NOMO-1 treated with dmso at 0.1 percent for 144 hours (cell line): ENCODE results near the gene ESYT3.
"Not testable (repeated sequence)": the region's sequence is repeated elsewhere in the genome, so short reads cannot be mapped to it uniquely, and the experiment has no call there.

Source experiments
- DNase-seq: peaks from one replicate; lab custom pipeline; 2025; ENCODE audit not compliant: unreplicated experiment; lab: John Stamatoyannopoulos, UW

The ESYT3 gene

DNA sequence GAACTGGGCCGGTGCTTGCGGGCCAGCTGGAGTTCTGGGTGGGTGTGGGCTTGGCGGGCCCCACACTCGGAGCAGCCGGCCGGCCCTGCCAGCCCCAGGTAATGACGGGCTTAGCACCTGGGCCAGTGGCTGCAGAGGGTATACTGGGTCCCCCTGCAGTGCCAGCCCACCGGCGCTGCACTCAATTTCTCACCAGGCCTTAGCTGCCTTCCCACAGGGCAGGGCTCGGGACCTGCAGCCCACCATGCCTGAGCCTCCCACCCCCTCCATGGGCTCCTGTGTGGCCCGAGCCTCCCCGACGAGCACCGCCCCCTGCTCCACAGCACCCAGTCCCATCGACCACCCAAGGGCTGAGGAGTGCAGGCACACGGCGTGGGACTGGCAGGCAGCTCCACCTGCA, 50.3 kb downstream of the ESYT3 start:
- DNase-seq, result not testable (repeated sequence)

DNA sequence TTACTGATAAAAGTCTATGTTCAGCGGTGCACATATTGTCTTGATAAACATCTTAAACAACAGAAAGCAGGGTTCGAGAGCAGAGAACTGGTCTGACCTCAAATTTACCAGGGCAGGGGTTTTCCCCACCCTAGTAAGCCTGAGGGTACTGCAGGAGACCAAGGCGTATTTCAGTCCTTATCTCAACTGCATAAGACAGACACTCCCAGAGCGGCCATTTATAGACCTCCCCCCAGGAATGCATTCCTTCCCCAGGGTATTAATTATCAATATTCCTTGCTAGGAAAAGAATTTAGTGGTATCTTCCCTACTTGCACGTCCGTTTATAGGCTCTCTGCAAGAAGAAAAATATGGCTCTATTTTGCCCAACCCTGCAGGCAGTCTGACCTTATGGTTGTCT, 52.2 kb downstream of the ESYT3 start:
- not testable (repeated sequence) for DNase-seq

DNA sequence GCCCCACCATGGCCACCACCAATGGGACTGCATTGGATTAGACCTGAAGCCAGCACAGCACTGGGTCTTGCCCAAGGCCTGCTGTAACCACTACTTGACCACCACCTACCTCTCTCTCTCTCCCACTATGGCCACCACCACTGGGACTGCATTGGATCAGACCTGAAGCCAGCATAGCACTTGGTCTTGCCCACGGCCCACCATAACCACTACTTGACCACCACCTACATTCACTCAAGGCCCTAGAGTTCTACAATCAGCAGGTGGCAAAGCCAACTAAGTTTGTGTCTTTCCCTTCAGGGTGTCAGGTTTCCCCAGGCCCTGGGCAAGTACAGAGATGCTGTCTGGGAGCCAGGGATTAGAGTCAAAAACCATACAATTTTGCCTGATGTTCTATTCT, 57.6 kb downstream of the ESYT3 start:
- DNase-seq, result no peak

DNA sequence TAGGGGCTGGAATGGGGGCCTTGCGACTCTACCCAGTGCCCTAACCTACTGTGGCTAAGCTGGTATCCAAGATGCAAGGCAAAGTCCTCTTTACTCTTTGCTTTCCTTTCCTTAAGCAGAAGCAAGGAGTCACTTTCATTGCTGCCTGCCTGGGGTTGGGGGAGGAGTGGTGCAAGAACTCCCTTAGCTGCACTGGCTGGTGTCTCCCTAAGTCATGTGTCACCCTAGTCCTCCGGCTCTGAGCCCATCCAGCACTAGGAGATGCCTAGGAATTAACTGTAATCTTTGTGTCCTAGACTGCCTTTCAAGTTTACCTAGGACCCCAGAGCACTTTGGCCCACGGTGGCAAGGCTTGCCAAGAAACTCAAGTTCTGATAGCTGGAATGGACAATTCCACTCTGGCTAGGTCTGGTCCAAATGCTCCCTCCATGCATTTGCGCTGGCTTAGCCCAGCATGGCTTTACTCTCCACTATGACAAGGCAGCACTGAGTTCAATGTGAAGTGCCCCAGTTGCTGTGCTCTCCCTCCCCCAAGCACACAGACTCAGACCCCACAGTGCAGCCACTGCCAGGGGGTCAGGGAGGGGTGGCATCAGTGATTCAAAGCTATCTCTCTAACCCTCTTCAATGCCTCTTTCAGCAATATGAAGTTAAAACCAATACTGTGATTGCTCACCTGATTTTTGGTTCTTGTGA, 58.7 kb downstream of the ESYT3 start:
- no peak for DNase-seq

DNA sequence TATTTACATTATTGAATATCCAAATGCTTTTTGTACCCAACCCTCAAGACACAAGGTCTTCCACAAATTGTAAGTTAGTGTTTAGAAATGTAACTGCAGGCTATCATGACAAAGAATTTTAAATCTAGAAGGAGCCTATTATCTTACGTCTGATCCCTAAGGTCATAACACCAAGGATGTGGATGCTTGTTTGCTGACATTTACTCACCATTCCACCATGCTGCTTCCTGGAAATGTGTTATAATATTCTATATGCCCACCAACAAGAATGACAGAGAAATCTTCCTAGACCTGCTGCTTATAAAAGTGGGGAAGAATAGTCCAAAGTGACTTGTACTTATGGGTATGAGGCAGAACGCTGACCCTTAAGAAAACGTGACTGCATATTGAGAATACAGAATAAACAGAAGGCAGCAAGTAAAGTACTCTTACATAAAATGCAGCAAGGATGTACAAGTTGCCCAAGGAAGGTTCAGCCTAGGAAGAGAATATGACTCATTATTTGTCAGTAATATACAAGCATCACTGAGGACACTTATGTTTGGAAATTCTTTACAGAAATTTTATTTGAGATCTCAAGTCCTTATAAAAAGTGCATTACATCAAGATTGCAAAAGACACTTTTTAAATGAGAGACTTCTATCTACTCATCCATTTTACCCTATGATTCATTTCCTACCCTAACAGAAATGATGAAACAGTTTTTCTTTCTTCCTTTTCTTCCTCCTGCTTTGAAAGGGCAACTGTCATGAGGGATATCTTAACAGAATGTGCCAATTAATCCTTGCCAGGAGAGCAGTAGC, 59.6 kb downstream of the ESYT3 start:
- peak; percentile 44 for DNase-seq

DNA sequence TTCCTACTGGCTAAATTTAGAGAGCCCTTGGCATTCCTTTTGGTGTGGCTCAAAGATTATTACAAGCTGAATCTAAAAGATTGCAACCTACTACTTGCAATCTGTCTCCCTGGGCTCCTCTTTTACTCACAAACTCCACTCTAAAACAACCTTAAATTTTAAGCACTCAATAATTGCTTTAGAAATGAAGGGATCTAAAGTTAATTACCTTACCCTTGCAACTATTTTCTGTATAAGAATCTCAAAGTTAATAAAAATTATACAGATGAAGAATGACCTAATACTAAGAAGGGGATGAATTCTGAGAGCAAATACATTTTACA, 60.2 kb downstream of the ESYT3 start:
- DNase-seq, result no peak

DNA sequence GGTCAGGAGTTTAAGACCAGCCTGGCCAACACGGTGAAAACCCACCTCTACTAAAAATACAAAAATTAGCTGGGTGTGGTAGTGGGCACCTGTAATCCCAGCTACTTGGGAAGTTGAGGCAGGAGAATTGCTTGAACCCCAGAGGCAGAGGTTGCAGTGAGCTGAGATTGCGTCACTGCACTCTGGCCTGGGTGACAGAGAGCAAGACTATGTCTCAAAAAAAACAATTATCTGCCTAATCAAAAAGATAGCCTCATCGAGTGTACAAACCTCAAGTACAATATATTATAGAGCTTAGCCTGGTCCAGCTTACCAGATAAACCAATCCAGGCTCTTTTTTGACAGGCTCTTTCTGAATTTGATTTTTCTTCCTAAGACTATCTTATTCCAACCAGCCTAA, 61.2 kb downstream of the ESYT3 start:
- not testable (repeated sequence) for DNase-seq

DNA sequence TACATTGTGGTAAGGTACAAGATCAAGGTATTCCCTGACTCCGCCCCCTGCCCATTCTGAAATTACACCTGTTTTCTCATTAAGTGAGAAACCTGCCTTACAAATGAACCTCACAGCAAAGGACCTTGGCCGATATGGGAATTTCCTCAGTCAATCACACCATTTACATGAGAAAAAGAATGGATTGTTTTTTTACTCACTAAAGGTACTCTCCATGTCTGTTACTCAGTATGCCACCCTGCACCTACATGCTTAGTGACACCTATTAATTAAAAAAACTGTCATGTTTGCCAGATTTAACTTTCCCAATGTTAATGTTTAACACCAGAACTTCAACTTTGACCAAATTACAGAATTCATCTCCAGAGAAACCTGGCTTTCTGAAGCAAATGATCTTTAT, 62.0 kb downstream of the ESYT3 start:
- DNase-seq, result no peak

DNA sequence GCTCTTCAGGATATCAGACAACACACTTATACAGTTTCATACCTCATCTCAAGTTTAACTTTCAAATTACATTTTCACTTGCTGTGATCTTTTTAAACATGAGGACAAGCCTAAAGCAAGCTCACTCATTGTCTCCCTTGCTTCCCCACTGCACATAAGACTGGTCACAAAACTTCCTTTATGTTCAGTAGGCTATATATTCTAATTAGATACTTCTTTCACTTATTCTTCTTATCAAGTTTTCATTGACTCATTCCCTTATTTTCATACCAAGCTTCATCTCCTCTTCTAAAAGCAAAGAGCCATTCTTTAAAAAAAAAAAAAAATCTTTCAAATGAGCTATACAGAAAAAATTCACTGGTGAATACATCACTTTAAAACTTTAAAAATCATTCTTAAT, 62.6 kb downstream of the ESYT3 start:
- no peak for DNase-seq

DNA sequence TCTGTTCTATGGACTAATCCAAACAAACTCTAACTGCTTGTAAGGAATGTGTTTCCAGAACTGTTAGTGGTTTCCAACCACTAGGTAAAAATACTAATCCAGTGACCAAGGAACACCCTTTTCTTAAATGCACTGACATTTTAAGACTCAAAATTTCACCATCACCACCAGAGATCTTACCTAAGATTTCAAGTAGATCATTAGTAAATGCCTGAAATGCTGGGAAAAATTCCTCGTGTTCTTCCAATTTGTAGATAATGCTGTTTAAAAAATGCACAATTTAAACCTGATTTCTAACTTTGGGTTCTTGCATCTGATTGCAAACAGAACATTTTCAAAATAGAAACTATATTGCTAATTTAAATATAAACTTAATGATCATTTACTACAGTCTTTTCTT, 63.4 kb downstream of the ESYT3 start:
- DNase-seq, result no peak

DNA sequence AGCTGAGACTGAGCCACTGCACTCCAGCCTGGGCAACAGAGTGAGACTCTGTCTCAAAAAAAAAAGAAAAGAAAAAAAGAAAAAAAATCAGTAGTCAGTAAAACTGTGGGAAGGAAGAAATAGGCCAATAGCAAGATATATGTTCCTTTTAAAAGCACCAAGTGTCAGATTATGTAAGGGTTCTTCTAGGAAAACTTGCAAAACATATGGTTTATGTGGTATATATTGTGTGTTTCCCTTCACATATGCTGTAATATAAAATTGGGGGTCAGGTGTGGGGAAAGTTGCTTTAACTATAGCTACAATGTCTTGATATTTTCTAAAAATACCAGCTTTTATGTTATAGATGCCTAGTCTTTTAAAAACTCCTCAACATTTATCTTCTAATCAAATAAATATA, 64.6 kb downstream of the ESYT3 start:
- DNase-seq, result no peak

DNA sequence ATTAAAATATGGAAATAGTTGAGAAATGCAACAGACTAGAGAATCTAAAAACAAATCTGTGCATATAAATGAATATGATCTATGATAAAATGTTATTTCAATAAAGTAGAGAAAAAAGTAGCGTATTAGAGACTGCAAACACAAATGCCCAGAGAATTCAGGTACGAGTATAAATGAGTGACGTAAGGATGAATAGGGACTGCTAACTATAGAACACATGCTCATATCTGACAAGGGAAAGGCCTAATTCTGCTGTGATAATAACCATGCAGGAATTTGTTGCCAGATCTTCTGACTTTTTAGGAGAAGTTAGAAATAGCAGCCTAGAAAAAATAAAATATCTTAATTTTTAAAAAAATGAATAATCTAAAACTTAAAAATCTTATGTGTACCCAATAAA, 73.1 kb downstream of the ESYT3 start:
- no peak for DNase-seq

DNA sequence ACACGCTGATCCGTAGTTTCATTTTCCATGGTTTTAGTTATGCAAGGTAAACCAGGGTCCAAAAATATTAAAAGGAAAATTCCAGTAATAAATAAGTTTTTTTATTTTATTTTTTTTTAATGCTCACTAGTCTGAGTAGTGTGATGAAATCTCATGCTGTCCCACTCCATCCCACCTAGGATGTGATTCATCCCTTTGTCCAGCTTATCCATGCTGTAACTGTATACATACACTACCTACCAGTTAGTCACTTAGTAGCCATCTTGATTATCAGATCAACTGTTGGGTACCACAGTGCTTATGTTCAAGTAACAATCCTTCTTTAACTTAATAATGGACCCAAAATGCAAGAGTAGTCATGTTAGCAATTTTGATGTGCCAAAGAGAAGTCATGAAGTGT, 75.2 kb downstream of the ESYT3 start:
- no peak for DNase-seq

DNA sequence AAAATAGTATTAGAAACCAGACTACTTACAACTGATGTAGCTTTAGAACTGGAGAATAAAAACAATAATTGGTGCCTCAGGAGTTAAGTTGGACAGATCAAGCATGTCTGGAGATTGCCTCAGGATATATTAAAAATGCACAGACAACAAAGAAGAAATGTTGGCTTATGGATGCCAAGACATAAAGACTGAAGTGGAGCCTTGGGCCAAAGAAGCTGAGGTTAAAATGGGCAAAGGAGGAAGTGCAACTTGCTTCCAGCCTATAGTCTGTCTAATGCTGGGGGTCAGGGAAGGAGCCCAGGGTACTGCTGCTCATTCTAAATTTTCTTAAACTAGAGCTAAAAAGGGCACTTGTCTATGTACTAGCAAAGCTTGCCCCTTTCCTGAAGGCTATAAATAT, 77.5 kb downstream of the ESYT3 start:
- peak; percentile 13 for DNase-seq

DNA sequence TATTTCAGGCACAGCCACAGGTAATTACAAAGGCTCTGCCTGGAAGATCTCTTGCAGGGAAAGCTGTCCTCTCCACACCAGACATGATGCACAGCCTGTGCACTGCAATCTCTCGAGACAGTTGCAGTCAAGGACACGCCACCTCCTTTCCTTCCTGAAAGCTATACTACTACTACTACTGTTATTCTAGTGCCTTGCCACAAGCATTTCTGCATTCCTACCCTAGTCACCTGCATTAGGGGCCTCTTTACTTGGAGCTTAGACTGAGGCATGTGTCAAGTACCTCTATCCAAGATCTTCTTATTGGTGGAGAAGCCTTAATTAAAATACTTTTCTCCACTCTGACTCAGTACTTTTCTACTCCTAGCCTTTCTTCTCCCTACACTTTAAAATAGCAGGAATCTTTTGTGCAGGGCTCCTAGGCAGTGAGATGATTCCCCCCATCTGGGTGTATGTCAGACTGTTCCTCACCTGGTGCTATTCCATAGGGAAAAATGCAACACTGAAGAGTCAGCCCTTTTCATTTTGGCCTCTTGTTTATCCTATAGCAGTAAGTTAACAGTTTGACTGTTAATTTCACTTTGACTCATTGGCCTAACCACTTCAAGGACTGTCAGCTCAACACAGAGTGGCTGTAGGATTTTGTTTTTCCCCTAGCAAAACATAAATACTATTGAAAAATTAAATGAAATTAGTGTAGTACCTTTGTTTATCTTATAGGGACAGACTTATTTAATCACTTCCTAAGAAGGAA, 78.9 kb downstream of the ESYT3 start:
- no peak for DNase-seq

DNA sequence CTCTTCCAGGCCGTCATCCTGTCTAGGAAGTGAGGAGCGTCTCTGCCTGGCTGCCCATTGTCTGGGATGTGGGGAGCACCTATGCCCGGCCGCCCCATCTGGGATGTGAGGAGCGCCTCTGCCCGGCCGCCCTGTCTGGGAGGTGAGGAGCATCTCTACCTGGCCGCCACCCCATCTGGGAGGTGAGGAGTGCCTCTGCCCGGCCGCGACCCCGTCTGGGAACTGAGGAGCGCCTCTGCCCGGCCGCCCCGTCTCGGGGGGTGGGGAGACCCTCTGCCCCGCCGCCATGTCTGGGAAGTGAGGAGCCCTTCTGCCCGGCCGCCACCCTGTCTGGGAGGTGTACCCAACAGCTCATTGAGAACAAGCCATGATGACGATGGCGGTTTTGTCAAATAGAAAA, 87.0 kb downstream of the ESYT3 start:
- DNase-seq, result not testable (repeated sequence)
